Ammon's horn (tissue), 1 donor: Measurements from ENCODE around the gene OR56A3.

Source experiments
- DNase-seq: peaks from one replicate; pipeline ENCODE4 v3.0.0-alpha.2; 2016; ENCODE audit warnings: low spot score

The OR56A3 gene

GRCh38 chr11:5973530-5973929, 31.5 kb downstream of the OR56A3 start:
- no peak for DNase-seq

GRCh38 chr11:5983443-5983842, 41.4 kb downstream of the OR56A3 start:
- DNase-seq, result no peak

DNA sequence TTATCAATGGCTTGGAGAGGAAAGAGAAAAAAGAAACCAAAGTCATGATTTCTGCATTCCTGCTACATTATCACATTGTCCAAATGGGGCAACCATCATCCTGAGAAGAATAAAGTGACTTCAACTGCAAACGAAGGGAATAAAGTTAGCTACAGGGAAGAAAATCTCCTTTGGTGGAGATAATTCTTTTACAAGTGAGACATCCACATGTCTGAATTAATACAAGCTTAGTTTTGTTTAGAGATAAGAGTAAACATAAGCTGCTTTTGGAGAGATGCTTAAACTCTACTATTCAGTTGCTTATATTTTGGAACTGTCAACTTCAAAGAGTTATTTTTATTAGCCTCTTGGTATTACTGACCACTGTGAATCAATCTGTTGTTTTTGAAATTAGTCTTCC, 44.8 kb downstream of the OR56A3 start, which contains the start of gene OR52L1:
Gene OR52L1, minus strand, starts transcription at position 101 of the 400 bp plus-strand sequence. Its CDS starts 55 bp downstream, at position 46.
- DNase-seq, result no peak

DNA sequence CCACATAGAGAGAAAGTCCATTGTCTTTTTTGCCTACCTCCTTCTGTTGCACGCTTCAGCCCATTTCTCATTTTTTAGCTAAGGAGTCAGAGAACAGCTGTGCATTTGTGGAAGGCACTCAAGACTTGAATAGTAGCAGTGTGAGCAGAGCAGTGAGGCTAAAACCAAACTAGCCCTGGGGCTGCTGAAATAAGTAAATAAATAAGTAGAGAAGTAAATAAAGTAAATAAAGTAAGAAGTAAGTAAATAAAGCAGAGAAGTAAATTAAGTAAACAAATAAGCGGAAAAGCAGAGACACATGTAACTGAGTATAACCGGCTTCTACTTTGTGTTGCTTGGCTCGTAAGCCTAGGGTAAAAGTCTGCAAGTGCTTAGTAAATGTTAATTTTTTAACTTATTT, 47.2 kb downstream of the OR56A3 start:
- DNase-seq, result no peak

DNA sequence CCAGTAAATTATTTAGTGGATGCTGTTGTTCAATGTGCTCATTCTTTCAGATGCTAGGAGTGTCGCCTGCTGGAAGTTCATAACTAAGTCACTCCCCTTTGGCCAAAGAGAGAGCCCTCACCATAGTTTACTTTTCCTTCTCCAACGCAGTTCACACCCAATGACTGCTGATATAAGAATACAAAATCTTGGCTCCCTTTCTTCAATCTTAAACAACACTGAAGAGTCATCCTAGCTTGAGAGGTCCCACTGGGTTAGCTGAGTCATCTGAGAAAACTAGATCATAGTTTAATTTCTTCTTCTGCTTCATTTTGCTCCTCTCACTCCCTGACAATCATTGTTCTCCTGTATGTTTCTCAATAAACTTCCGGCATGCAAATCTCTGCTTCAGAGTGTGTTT, 50.1 kb downstream of the OR56A3 start:
- no peak for DNase-seq

DNA sequence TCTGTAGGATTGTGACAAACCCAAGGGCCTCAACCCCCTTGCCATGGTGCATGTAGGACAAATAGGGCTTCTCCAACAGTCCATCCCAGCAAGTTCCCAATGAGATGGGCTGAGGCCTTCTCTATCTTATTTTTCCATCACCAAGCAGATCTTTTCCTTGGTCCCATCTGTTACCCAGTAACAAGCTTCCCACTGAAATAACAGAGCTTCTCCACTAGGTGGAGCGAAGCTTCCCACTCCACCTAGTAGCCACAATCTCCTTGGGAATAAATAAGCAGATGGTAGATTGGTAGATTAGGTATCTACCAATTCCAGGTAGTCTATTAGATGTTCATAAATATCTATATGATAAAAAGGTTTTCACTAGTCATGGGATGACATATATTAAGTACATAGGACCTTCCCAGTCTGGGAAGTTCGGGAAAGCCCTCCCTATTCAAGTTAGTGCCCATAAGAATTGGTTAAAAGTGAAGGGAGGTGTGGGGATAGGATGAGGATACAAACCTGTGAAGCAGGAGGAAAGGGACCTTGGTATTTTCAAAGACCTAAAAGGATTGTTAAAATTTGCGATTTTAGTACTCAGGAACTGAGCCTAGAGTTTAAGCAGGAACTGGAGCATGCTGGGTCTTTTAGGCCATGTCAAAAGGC, 50.7 kb downstream of the OR56A3 start:
- no peak for DNase-seq

DNA sequence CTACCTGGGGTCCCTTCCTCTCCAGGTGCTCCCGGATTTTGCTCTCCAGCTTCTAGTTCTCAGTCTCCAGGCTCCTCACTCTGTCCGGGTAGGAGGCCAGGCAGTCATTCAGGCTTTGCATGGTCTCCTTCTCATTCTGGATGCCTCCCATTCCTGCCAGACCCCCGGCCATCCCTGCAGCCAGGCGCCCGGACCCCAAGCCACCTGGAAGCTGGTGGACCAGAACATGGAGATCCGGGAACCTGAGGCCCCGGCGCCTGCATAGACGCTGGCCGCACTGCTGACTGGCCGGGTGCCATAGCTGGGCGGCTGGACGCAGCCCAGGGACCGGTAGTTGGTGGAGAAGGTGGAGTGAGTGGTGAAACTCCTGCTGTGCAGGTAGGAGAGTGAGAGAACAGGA, 52.7 kb downstream of the OR56A3 start:
- no peak for DNase-seq
